Measurements from ENCODE around the gene RYR2. TPM values are rescaled to one million over a fixed set of nuclear protein-coding genes. Genes with fewer than 3 reads are reported as not detected.

Gene RYR2
- total and polyA plus RNA-seq, 2 of the 8 experiments (the other 6 are each of a cell fraction or from before 2014, with no cell fraction given) = 1.3 to 4.4 TPM

DNA sequence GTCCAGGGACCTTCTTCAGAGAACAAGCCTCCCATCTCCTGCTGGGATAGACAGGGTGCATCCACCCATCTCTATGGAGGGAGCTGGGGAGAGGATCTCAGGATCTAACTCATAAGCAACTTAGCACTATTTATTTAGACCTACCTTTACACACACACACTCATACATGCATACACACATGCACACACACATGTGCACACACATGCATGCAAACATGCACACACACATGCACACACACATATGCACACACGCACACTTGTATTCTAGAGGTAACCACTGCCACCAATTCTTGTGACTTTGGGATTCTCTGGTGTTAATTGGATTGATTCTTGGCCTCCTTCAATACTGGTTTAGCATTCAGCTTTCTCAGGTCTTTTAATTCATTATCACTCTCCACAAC, 47.5 kb upstream of the RYR2 start (continued):
- TF ChIP-seq, protein P1, sequence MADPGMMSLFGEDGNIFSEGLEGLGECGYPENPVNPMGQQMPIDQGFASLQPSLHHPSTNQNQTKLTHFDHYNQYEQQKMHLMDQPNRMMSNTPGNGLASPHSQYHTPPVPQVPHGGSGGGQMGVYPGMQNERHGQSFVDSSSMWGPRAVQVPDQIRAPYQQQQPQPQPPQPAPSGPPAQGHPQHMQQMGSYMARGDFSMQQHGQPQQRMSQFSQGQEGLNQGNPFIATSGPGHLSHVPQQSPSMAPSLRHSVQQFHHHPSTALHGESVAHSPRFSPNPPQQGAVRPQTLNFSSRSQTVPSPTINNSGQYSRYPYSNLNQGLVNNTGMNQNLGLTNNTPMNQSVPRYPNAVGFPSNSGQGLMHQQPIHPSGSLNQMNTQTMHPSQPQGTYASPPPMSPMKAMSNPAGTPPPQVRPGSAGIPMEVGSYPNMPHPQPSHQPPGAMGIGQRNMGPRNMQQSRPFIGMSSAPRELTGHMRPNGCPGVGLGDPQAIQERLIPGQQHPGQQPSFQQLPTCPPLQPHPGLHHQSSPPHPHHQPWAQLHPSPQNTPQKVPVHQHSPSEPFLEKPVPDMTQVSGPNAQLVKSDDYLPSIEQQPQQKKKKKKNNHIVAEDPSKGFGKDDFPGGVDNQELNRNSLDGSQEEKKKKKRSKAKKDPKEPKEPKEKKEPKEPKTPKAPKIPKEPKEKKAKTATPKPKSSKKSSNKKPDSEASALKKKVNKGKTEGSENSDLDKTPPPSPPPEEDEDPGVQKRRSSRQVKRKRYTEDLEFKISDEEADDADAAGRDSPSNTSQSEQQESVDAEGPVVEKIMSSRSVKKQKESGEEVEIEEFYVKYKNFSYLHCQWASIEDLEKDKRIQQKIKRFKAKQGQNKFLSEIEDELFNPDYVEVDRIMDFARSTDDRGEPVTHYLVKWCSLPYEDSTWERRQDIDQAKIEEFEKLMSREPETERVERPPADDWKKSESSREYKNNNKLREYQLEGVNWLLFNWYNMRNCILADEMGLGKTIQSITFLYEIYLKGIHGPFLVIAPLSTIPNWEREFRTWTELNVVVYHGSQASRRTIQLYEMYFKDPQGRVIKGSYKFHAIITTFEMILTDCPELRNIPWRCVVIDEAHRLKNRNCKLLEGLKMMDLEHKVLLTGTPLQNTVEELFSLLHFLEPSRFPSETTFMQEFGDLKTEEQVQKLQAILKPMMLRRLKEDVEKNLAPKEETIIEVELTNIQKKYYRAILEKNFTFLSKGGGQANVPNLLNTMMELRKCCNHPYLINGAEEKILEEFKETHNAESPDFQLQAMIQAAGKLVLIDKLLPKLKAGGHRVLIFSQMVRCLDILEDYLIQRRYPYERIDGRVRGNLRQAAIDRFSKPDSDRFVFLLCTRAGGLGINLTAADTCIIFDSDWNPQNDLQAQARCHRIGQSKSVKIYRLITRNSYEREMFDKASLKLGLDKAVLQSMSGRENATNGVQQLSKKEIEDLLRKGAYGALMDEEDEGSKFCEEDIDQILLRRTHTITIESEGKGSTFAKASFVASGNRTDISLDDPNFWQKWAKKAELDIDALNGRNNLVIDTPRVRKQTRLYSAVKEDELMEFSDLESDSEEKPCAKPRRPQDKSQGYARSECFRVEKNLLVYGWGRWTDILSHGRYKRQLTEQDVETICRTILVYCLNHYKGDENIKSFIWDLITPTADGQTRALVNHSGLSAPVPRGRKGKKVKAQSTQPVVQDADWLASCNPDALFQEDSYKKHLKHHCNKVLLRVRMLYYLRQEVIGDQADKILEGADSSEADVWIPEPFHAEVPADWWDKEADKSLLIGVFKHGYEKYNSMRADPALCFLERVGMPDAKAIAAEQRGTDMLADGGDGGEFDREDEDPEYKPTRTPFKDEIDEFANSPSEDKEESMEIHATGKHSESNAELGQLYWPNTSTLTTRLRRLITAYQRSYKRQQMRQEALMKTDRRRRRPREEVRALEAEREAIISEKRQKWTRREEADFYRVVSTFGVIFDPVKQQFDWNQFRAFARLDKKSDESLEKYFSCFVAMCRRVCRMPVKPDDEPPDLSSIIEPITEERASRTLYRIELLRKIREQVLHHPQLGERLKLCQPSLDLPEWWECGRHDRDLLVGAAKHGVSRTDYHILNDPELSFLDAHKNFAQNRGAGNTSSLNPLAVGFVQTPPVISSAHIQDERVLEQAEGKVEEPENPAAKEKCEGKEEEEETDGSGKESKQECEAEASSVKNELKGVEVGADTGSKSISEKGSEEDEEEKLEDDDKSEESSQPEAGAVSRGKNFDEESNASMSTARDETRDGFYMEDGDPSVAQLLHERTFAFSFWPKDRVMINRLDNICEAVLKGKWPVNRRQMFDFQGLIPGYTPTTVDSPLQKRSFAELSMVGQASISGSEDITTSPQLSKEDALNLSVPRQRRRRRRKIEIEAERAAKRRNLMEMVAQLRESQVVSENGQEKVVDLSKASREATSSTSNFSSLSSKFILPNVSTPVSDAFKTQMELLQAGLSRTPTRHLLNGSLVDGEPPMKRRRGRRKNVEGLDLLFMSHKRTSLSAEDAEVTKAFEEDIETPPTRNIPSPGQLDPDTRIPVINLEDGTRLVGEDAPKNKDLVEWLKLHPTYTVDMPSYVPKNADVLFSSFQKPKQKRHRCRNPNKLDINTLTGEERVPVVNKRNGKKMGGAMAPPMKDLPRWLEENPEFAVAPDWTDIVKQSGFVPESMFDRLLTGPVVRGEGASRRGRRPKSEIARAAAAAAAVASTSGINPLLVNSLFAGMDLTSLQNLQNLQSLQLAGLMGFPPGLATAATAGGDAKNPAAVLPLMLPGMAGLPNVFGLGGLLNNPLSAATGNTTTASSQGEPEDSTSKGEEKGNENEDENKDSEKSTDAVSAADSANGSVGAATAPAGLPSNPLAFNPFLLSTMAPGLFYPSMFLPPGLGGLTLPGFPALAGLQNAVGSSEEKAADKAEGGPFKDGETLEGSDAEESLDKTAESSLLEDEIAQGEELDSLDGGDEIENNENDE (IDR thresholded peaks at IDR 0.05; ENCODE audit: insufficient replicate concordance, low read length) = no peak
- TF ChIP-seq CBX8 (IDR thresholded peaks at IDR 0.05; ENCODE audit: borderline replicate concordance, low read depth, low read length) = no peak
- no peak for TF ChIP-seq SP2 (IDR thresholded peaks at IDR 0.05; ENCODE audit: low read length)
- TF ChIP-seq JUN (IDR thresholded peaks at IDR 0.05; ENCODE audit: low read depth, low read length) = no peak
- TF ChIP-seq CREB1 (IDR thresholded peaks at IDR 0.05) = no peak
- no peak for TF ChIP-seq NRF1 (IDR thresholded peaks at IDR 0.05; ENCODE audit: low read depth, low read length)
- no peak for TF ChIP-seq EGR1 (IDR thresholded peaks at IDR 0.05; ENCODE audit: borderline replicate concordance, low read depth, low read length)
- no peak for TF ChIP-seq NANOG (IDR thresholded peaks at IDR 0.05; ENCODE audit: insufficient read depth, low read depth, low read length, poor library complexity, severe bottlenecking)
- TF ChIP-seq SAP30 (IDR thresholded peaks at IDR 0.05; ENCODE audit: insufficient read depth, insufficient replicate concordance, low read length) = no peak
- no peak for TF ChIP-seq KDM5A (IDR thresholded peaks at IDR 0.05; ENCODE audit: low read length)
- no peak for TF ChIP-seq FOSL1 (IDR thresholded peaks at IDR 0.05; ENCODE audit: insufficient read depth, low read depth, low read length)
- TF ChIP-seq ZNF274 (IDR thresholded peaks at IDR 0.05; ENCODE audit: borderline replicate concordance, extremely low read depth, low read length) = no peak
